HepG2 (cell line): ENCODE measurements around the gene YEATS4. TPM values are rescaled to one million over a fixed set of nuclear protein-coding genes. Genes with fewer than 3 reads are reported as not detected.

Source experiments
- ATAC-seq: fragments of 200-7000 bp; cut with Tn5 transposase; 3 replicates; pipeline ENCODE4 v1.9.1; 2020; ENCODE audit warnings: mild to moderate bottlenecking, moderate library complexity
- BruUV-seq: library from RNA; stranded (reverse); fragments of 400-500 nt; replicated peaks from 2 replicates; lab custom pipeline; 2021; lab: Mats Ljungman, UMichigan
- CTCF ChIA-PET: fragments of 300-600 bp; formaldehyde crosslinking; extraction: SDS; loops from one replicate; lab custom pipeline; 2021; ENCODE audit warnings: low total read pairs, inconsistent platforms, low intra/inter-chr PET ratio; lab: Yijun Ruan, JAX
- POLR2A ChIA-PET: fragments of 350-600 bp; sonication (Branson Sonifier 250); formaldehyde crosslinking; loops from one replicate; lab custom pipeline; 2020; ENCODE audit warnings: antibody characterized with exemption, inconsistent platforms; lab: Yijun Ruan, JAX
- DNase-seq: peaks from one replicate; pipeline ENCODE4 v3.0.0-alpha.2; 2015; ENCODE audit warnings: low spot score
- FAIRE-seq: peaks from 3 replicates; lab custom pipeline; 2011; peaks lifted over from hg19 to GRCh38; lab: Jason Lieb, UNC
- H2AFZ ChIP-seq: one replicate; pipeline ENCODE4 v1.6.1; 2011; ENCODE audit warnings: low read length, inconsistent platforms
- H3K27ac ChIP-seq: fragments of 300-600 bp; 3 replicates; pipeline ENCODE4 v1.8.0; 2011; ENCODE audit warnings: mixed run types, mild to moderate bottlenecking, mixed read lengths, low read length, inconsistent platforms; ENCODE audit not compliant: insufficient read depth; ENCODE audit errors: extremely low read length
- H3K27me3 ChIP-seq, 2 experiments: fragments of 200-600 bp in 1 of 2; 2 replicates in 1 of 2; 3 replicates in 1 of 2; pipeline versions ENCODE4 v1.6.0 to v1.8.0; 2011; ENCODE audit warnings: low read length in 2 of 2, mild to moderate bottlenecking in 2 of 2, moderate library complexity in 2 of 2, inconsistent platforms in 1 of 2; ENCODE audit not compliant: insufficient read depth in 2 of 2, control insufficient read depth in 1 of 2
- H3K36me3 ChIP-seq, 2 experiments: fragments of 200-600 bp in 1 of 2; replicated peaks in 1 of 2; 2 replicates in 1 of 2; 3 replicates in 1 of 2; pipeline versions ENCODE4 v1.5.1 to v1.8.0; 2011; ENCODE audit warnings: low read length in 2 of 2, inconsistent platforms in 1 of 2; ENCODE audit not compliant: insufficient read depth in 2 of 2, control insufficient read depth in 1 of 2
- H3K4me1 ChIP-seq: 2 replicates; pipeline ENCODE4 v1.5.1; 2012; ENCODE audit warnings: low read length, inconsistent platforms; ENCODE audit not compliant: insufficient read depth
- H3K4me2 ChIP-seq: 2 replicates; pipeline ENCODE4 v1.6.0; 2011; ENCODE audit warnings: low read depth, low read length, inconsistent platforms
- H3K4me3 ChIP-seq, 3 experiments: fragments of 200-600 bp in 1 of 3; sonication (generic), shearing (Covaris generic) in 1 of 3; replicated peaks in 1 of 3; 2 replicates each; pipeline ENCODE4 v1.5.1; 2011 to 2016; ENCODE audit warnings: low read length in 3 of 3, inconsistent platforms in 2 of 3, low read depth in 2 of 3, mild to moderate bottlenecking in 2 of 3, control low read depth in 1 of 3, mixed read lengths in 1 of 3; ENCODE audit not compliant: insufficient read depth in 1 of 3
- H3K79me2 ChIP-seq: one replicate; pipeline ENCODE4 v1.6.1; 2011; ENCODE audit warnings: low read length, inconsistent platforms; ENCODE audit not compliant: insufficient read depth
- H3K9ac ChIP-seq: 2 replicates; pipeline ENCODE4 v1.6.0; 2011; ENCODE audit warnings: mild to moderate bottlenecking, low read depth, low read length, inconsistent platforms; ENCODE audit not compliant: insufficient read depth
- H3K9me3 ChIP-seq: 2 replicates; pipeline ENCODE4 v1.5.1; 2012; ENCODE audit warnings: mild to moderate bottlenecking, low read length
- H4K20me1 ChIP-seq: 2 replicates; pipeline ENCODE4 v1.6.0; 2011; ENCODE audit warnings: inconsistent platforms, mild to moderate bottlenecking, low read length, moderate library complexity; ENCODE audit not compliant: insufficient read depth
- ARID3A ChIP-seq: IDR thresholded peaks from 2 replicates; pipeline ENCODE4 v1.6.1; 2012; ENCODE audit warnings: low read depth, low read length, improper control_type of control experiment
- ATM ChIP-seq: fragments of 450-650 bp; IDR thresholded peaks from 2 replicates; pipeline ENCODE4 v1.7.1; 2017; ENCODE audit warnings: mild to moderate bottlenecking, borderline replicate concordance
- ISX ChIP-seq: sonication (generic); formaldehyde crosslinking; conservative IDR thresholded peaks from 2 replicates; pipeline ENCODE4 v1.5.0; 2020; ENCODE audit warnings: missing genetic modification reagents
- THAP9 ChIP-seq: sonication (generic); formaldehyde crosslinking; IDR thresholded peaks from 2 replicates; pipeline ENCODE4; 2020; ENCODE audit warnings: missing genetic modification reagents, mild to moderate bottlenecking, borderline replicate concordance
- ZBTB43 ChIP-seq: sonication (generic); formaldehyde crosslinking; conservative IDR thresholded peaks from 2 replicates; pipeline ENCODE4 v1.4.0; 2020; ENCODE audit warnings: missing genetic modification reagents
- ZNF138 ChIP-seq: sonication (generic); formaldehyde crosslinking; IDR thresholded peaks from 2 replicates; pipeline ENCODE4 v1.5.0; 2020; ENCODE audit warnings: mild to moderate bottlenecking, low read depth, missing genetic modification reagents
- ZNF407 ChIP-seq: sonication (generic); formaldehyde crosslinking; IDR thresholded peaks from one replicate; pipeline ENCODE4 v1.5.1; 2020; ENCODE audit warnings: mild to moderate bottlenecking, missing genetic modification reagents; ENCODE audit errors: not compliant biosample characterization
- WGBS: methylation state at CpG from one replicate; pipeline ENCODE4 v1.1.6; 2017; ENCODE audit warnings: low lambda C conversion rate; 5-methylcytosine and 5-hydroxymethylcytosine counted together
- in situ Hi-C: cut with HindIII; loops from 2 replicates; pipeline ENCODE4 v1.10.0; 2017; ENCODE audit warnings: low pct_unique_long_range_greater_than_20kb; ENCODE audit not compliant: extremely low pct_ligation_motif_present
- intact Hi-C: fragments of 100-400 bp; cut with micrococcal nuclease; formaldehyde crosslinking; loops from one replicate; pipeline ENCODE4 v1.10.0; 2022; ENCODE audit not compliant: unreplicated experiment
- polyA plus RNA-seq, 8 experiments: library from polyadenylated mRNA; depleted of rRNA in 3 of 8; stranded (reverse) in 7 of 8; unstranded in 1 of 8; fragments of >200 nt; fragmentation: Illumina TruSeq in 4 of 8; extraction: Trizol in 4 of 8; gene quantifications; 2 replicates each; pipeline versions ENCODE4 v1.2.1 to v1.2.3, GENCODE V29; 2011 to 2016; ENCODE audit warnings: low read depth in 4 of 8, missing spikeins in 1 of 8, mixed read lengths in 1 of 8; ENCODE audit not compliant: insufficient read depth in 1 of 8
- total RNA-seq, 5 experiments: library from RNA; depleted of rRNA; stranded (reverse); fragments of >200 nt; fragmentation: Illumina TruSeq; extraction: Trizol; gene quantifications; 2 replicates each; pipeline ENCODE4 v1.2.3, GENCODE V29; 2016; ENCODE audit warnings: low read depth in 1 of 5

Gene YEATS4
- total and polyA plus RNA-seq, 2 of the 13 experiments (the other 11 are each of a cell fraction or from before 2014, with no cell fraction given), result 16.8 to 45.0 TPM

- Histone ChIP-seq H3K4me1 (peaks cover 5% of the 10 kb centered on the region; the same call in 1 of the 2 replicates), H2AFZ (no peak overlapping the region), H3K4me3 (no peak overlapping the region), H3K36me3 (no peaks in the 10 kb centered on the region), H3K27me3 (no peaks in the 10 kb centered on the region), H3K9me3 (no peaks in the 10 kb centered on the region), H3K79me2 (no peaks in the 10 kb centered on the region), H3K27ac (no peak overlapping the region), H3K4me2 (no peak overlapping the region), H3K9ac (no peak overlapping the region), H4K20me1 (no peaks in the 10 kb centered on the region)
- FAIRE-seq (no peak), DNase-seq (no peak), ATAC-seq (no peak)
- CTCF ChIA-PET, result no interaction called here
- POLR2A ChIA-PET, result no interaction called here
- WGBS, result 75% methylated on average over 3 of the region's 3 CpGs
- intact Hi-C loops, result no loop called here
- BruUV-seq, result no TSS peak
- in situ Hi-C loops, result no loop called here
- TF ChIP-seq ZBTB43, result no peak
- no peak for TF ChIP-seq THAP9 (CRISPR knock-in tag)
- TF ChIP-seq ZNF138 (CRISPR knock-in tag), result no peak
- TF ChIP-seq ARID3A, result no peak
- no peak for TF ChIP-seq ZNF407
- TF ChIP-seq ISX (CRISPR knock-in tag), result no peak
- no peak for TF ChIP-seq ATM
These were observed 80.5 kb downstream of the YEATS4 start for GRCh38 chr12:69440016-69440415.
